Mononuclear cell (primary cell): ENCODE measurements around the gene PIWIL1. TPM values are rescaled to one million over a fixed set of nuclear protein-coding genes. Genes with fewer than 3 reads are reported as not detected.

Experiments
- H3K27me3 ChIP-seq: 2 replicates; pipeline ENCODE4 v1.6.0; 2011; ENCODE audit warnings: low read length, control low read depth; ENCODE audit not compliant: insufficient read depth
- H3K4me1 ChIP-seq: 2 replicates; pipeline ENCODE4 v1.5.1; 2011; ENCODE audit warnings: mild to moderate bottlenecking, low read length, control low read depth; ENCODE audit not compliant: insufficient read depth
- H3K4me3 ChIP-seq: 2 replicates; pipeline ENCODE4 v1.5.1; 2011; ENCODE audit warnings: mild to moderate bottlenecking, low read length, moderate library complexity
- H3K9me3 ChIP-seq: 2 replicates; pipeline ENCODE4 v1.5.1; 2011; ENCODE audit warnings: low read depth, mild to moderate bottlenecking, control low read depth, low read length
- total RNA-seq: library from RNA; depleted of rRNA; stranded (reverse); fragments of >200 nt; gene quantifications from one replicate; pipeline ENCODE4 v1.2.3, GENCODE V29; 2012

PIWIL1 gene
- total RNA-seq, 1 donor = not detected

DNA sequence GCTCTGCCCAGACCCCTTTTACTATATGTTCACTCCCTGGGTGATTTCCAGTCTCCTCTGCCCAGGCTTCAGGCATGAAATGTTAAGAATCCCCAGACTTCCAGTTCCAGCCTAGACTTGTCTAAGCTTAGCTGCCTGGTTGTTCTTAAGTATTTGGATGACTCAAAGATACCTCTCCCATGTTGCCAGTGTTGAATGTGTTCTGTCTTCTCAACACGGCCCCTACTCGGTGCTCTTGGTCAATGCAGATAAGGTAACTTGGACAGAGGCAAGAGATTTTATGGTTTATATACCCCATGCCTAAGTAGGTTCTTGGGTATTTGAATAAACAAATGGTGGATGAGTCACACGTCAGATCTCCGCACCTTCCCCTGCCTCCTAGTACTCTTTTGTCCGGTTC, 13.6 kb downstream of the PIWIL1 start:
- Histone ChIP-seq H3K4me1 (no peaks in the 10 kb centered on the region), H3K9me3 (no peaks in the 10 kb centered on the region), H3K4me3 (no peak overlapping the region), H3K27me3 (no peaks in the 10 kb centered on the region)

DNA sequence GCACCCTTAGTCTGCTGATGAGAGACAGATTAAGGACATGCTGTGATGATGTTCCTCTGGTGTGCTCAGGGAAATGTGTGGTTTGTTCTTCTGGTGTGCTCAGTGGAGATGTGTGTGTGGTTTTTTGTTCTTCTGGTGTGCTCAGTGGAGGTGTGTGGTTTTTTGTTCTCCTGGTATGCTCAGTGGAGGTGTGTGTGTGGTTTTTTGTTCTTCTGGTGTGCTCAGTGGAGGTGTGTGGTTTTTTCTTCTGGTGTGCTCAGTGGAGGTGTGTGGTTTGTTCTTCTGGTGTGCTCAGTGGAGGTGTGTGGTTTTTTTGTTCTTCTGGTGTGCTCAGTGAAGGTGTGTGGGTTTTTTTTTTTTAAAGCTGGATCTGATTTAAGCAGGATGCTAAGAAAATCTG, 15.4 kb downstream of the PIWIL1 start:
- H3K4me1 ChIP-seq = no peaks in the 10 kb centered on the region
- no peaks in the 10 kb centered on the region for H3K9me3 ChIP-seq
- H3K27me3 ChIP-seq = no peaks in the 10 kb centered on the region
- H3K4me3 ChIP-seq = no peak overlapping the region

DNA sequence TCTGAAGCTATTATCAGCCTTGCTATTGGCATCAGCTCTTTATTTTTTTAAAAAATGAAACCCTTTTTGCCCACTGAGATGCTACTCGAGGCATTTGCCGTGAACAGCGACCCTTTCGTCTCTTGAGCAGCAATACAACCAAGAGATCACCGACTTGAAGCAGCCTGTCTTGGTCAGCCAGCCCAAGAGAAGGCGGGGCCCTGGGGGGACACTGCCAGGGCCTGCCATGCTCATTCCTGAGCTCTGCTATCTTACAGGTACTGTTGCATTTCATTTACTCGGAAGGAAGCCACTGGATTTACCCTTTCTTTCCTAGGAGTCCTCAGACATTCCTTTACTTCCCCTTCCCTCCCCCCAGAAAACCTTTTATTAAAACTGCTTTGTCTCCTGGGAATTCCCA, 16.7 kb downstream of the PIWIL1 start:
- no peaks in the 10 kb centered on the region for H3K4me1 ChIP-seq
- H3K27me3 ChIP-seq = no peaks in the 10 kb centered on the region
- no peaks in the 10 kb centered on the region for H3K9me3 ChIP-seq
- no peak overlapping the region for H3K4me3 ChIP-seq

DNA sequence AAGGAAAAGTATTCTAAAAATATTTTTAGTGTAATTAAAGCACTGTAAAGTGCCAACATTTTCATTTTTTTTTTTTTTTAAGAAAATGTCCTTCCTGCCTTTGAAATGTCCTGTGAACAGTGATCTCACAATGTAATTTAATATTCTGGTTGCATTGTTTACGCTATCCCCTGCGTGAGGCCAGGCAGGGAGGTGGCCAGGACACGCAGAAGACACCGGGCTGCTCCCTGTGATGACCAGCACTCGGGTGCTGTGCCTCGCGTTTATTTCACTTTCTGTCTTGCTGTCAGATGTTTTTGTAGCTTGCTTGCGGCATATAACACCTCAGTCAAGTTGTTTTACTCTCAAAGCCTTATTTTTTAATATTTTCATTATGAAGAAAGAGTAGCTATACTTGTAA, 18.5 kb downstream of the PIWIL1 start:
- no peaks in the 10 kb centered on the region for H3K27me3 ChIP-seq
- H3K4me3 ChIP-seq = no peak overlapping the region
- no peaks in the 10 kb centered on the region for H3K4me1 ChIP-seq
- no peaks in the 10 kb centered on the region for H3K9me3 ChIP-seq

GRCh38 chr12:130357241-130357640, 19.6 kb downstream of the PIWIL1 start:
- Histone ChIP-seq H3K4me1 (no peaks in the 10 kb centered on the region), H3K9me3 (no peaks in the 10 kb centered on the region), H3K27me3 (no peaks in the 10 kb centered on the region), H3K4me3 (no peak overlapping the region)

DNA sequence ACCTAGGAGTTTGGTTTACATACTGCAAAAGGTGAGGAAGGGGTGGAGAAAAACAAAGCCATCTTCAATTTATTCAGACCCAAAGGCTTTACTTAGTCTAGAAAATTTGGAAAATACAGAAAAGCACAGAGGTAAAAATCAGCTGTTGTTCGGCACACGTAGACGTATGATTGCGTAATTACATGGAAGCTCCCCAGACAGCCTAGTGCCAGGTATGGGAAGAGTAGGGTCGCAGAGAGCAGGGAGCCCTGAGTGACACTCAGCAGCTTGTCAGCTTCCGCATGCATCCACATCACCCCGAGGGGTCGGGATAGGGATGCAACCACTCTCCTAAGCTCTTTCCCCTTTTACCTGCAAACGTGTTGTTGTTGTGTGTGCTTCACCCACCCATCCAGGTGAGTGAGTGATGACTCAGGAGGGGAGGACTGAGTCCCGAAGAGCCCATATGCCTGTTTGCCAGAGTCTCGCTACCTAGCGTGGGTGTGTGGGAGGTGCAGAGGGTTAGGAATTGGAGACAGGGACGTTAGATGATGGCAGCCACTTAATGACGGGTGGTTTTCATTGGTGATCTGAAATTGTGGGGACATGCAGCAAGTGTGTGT, 20.1 kb downstream of the PIWIL1 start:
- H3K9me3 ChIP-seq = no peaks in the 10 kb centered on the region
- no peak overlapping the region for H3K4me3 ChIP-seq
- H3K27me3 ChIP-seq = no peaks in the 10 kb centered on the region
- H3K4me1 ChIP-seq = no peaks in the 10 kb centered on the region

DNA sequence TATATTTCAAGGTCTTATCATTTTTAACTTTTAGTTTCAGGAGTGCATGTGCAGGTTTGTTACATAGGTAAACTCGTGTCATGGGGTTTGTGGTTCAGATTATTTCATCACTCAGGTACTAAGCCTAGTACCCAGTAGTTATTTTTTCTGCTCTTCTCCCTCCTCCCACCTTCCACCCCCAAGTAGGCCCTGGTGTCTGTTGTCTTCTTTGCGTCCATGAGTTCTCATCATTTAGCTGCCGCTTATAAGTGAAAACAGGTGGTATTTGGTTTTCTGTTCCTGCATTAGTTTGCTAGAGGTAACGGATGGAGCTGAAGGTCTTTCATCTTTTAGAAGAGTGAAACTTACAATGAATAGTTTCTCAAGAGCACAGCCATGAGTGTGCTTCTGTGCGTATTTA, 24.4 kb downstream of the PIWIL1 start:
- H3K27me3 ChIP-seq = no peaks in the 10 kb centered on the region
- no peaks in the 10 kb centered on the region for H3K4me1 ChIP-seq
- no peaks in the 10 kb centered on the region for H3K9me3 ChIP-seq
- H3K4me3 ChIP-seq = no peak overlapping the region

DNA sequence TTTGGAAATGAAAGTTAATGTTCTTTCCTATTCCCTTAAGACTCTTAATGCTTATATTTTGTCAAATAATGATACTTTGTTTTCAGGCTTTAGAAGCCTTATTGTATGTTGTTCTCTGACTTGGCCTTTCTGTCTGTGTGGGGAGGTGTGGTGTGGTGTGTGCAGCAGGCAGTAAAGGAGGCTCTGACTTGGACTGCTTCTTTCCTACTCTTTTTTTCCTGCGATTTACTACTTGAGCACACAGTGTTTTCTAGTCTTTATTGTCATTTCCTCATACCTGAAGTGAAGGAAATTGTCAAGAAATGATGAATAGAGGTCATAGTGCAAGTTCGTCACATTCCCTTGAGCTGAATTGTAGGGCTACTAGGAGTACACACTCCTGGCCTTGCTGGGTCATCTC, 26.9 kb downstream of the PIWIL1 start:
- Histone ChIP-seq H3K4me3 (no peak overlapping the region), H3K27me3 (no peaks in the 10 kb centered on the region), H3K4me1 (no peaks in the 10 kb centered on the region), H3K9me3 (no peaks in the 10 kb centered on the region)

DNA sequence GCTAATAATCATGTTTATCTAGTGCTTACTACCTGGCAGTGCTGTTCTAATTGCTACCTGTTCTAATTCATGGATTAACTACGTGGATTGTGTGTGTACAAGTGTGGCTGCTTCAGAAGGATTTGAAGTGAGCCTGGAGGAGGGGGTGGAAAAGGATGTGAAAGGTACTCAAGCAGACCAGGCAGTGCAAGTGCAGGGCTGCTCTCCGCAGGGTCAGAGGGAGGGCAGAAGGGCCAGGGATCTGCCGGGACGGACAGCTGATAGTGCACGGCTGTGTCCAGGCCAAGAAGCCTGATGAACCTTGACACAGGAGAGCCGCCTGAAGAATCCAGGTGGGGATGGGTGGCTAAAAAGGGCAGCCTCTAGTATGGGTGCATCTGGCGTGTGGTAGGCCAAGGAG, 28.5 kb downstream of the PIWIL1 start:
- no peaks in the 10 kb centered on the region for H3K4me1 ChIP-seq

DNA sequence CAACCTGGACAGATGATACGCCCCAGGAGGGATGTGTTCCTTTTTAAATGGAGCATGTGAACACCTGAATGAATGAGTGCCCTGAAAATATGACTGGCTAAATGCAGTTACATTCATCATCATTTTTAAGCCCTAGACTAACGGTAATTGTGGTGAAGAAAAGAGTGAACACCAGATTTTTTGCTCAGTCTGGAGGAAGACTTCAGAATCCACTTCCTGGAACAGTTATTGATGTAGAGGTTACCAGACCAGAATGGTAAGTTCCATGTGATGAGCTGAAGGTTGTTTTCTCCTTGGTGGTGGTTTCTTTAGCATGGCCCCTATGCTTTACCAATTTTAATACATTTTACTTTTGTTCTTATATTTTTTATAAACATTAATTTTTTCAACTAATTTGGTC, 29.3 kb downstream of the PIWIL1 start:
- H3K27me3 ChIP-seq = no peaks in the 10 kb centered on the region
- H3K9me3 ChIP-seq = no peaks in the 10 kb centered on the region
- no peak overlapping the region for H3K4me3 ChIP-seq
- H3K4me1 ChIP-seq = no peaks in the 10 kb centered on the region

More for the DNA sequence above, 28.5 kb downstream of the PIWIL1 start:
- no peaks in the 10 kb centered on the region for H3K27me3 ChIP-seq
- H3K4me3 ChIP-seq = no peak overlapping the region
- no peaks in the 10 kb centered on the region for H3K9me3 ChIP-seq

- H3K27me3 ChIP-seq = no peaks in the 10 kb centered on the region
- H3K9me3 ChIP-seq = no peaks in the 10 kb centered on the region
- H3K4me1 ChIP-seq = no peaks in the 10 kb centered on the region
- no peak overlapping the region for H3K4me3 ChIP-seq
These were observed 29.8 kb downstream of the PIWIL1 start for GRCh38 chr12:130367523-130367922.

GRCh38 chr12:130369816-130370215, 32.1 kb downstream of the PIWIL1 start:
- no peaks in the 10 kb centered on the region for H3K4me1 ChIP-seq
- no peaks in the 10 kb centered on the region for H3K9me3 ChIP-seq
- no peak overlapping the region for H3K4me3 ChIP-seq
- no peaks in the 10 kb centered on the region for H3K27me3 ChIP-seq

GRCh38 chr12:130371296-130371695, 33.6 kb downstream of the PIWIL1 start:
- Histone ChIP-seq H3K4me3 (no peak overlapping the region), H3K4me1 (no peaks in the 10 kb centered on the region), H3K9me3 (no peaks in the 10 kb centered on the region), H3K27me3 (no peaks in the 10 kb centered on the region)

DNA sequence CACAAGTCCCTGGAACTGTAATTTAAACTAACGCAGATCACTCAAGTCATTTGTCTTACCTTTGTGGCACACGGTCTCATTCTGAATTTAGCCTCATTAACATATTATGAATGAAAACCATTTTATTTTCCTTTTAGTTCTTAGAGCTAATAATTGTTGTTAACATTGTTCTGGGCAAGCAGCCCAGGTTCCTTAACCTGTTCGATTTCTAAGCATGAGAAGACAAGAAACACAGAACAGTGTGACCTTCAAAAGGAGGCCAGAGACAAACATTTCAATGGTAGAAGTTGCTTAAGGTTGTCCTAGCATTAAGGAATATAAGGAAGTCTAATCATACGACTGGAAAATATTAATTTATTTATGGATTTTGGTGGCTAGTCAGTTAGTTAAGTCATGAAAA, 35.2 kb downstream of the PIWIL1 start:
- Histone ChIP-seq H3K9me3 (no peaks in the 10 kb centered on the region), H3K4me1 (no peaks in the 10 kb centered on the region), H3K27me3 (no peaks in the 10 kb centered on the region), H3K4me3 (no peak overlapping the region)

DNA sequence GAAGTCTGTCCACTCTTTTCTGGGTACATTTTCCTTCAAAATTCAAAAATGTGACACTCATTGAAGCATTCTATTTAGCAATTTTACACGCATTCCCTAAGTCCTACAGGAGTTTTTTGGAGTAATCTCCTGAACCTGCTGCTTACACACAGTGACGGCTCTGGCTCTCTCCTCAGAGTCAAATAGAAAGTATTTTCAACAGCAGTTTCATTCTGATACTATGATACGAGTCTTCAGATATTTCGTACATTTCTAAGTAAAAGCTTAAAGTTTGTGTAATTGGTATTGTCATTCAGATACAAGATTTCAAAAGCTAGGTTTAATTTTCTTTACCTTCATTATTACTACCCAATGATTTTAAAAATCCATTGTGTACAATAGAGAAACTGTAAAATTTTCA, 36.4 kb downstream of the PIWIL1 start:
- no peak overlapping the region for H3K4me3 ChIP-seq
- no peaks in the 10 kb centered on the region for H3K9me3 ChIP-seq
- no peaks in the 10 kb centered on the region for H3K4me1 ChIP-seq
- no peaks in the 10 kb centered on the region for H3K27me3 ChIP-seq
